IMR-90 (cell line): ENCODE measurements around the gene CIAO3.

Experiments
- CEBPB ChIP-seq: IDR thresholded peaks from 2 replicates; pipeline ENCODE4 v1.6.1; 2012; ENCODE audit warnings: low read depth, low read length, improper control_type of control experiment
- NFE2L2 ChIP-seq: fragments of 150-350 bp; IDR thresholded peaks from 2 replicates; pipeline ENCODE4 v1.6.1; 2016; ENCODE audit warnings: low read depth, mild to moderate bottlenecking, low read length
- POLR2A ChIP-seq: IDR thresholded peaks from 2 replicates; pipeline ENCODE4 v1.6.1; 2012; ENCODE audit warnings: mild to moderate bottlenecking, low read depth, low read length
- RFX5 ChIP-seq: IDR thresholded peaks from 2 replicates; pipeline ENCODE4 v1.8.0; 2012; ENCODE audit warnings: low read depth, mild to moderate bottlenecking, low read length, moderate library complexity
- TF ChIP-seq, protein P1 (sequence below): conservative IDR thresholded peaks from 2 replicates; pipeline ENCODE4 v1.5.1; 2012; ENCODE audit warnings: mild to moderate bottlenecking, low read depth, low read length, improper control_type of control experiment

DNA sequence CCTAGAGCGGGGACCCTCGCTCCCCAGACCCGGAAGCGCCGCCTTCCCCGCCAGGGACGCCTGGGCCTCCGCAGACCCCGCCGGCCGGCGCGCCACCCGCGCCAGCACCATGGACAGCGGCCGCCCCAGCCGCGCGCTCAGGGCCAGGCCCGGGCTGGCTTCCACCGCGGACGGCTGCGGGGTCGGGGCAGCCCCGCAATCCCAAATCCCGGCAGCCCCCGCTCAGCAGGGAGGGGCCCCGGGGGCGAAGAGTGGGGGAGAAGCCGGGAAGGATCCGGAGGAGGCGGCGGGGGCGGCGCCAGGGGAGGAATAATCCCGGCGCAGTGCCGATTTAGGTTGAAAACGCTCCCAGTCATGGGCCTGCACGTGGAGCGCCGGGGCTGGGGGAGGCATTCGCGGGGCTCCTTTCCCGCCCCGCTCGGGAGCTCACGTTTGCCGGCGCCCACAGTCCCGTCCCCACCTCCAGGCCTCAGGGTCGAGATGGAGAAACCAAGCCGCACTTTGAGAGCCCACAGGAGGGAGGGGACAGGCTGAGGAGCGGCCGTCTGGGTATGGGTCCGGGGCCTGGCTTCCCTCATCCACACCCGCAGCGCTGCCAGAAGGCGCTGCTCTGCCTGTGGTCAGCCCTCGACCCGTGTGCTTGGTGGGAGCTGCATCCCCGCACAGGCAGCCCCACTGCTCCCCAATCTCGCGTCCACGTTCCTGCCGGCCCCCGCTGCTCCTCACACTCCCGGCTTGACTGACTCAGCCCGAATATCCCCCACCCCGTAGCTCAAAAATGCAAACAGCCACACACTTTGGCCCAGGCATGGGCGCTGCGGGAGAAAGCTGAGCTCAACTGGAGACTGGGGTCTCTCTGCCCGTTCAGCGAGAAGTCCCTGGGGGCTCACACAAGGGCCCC lies 39.9 kb downstream of the CIAO3 start:
- no peak for TF ChIP-seq RFX5
- TF ChIP-seq, protein P1, sequence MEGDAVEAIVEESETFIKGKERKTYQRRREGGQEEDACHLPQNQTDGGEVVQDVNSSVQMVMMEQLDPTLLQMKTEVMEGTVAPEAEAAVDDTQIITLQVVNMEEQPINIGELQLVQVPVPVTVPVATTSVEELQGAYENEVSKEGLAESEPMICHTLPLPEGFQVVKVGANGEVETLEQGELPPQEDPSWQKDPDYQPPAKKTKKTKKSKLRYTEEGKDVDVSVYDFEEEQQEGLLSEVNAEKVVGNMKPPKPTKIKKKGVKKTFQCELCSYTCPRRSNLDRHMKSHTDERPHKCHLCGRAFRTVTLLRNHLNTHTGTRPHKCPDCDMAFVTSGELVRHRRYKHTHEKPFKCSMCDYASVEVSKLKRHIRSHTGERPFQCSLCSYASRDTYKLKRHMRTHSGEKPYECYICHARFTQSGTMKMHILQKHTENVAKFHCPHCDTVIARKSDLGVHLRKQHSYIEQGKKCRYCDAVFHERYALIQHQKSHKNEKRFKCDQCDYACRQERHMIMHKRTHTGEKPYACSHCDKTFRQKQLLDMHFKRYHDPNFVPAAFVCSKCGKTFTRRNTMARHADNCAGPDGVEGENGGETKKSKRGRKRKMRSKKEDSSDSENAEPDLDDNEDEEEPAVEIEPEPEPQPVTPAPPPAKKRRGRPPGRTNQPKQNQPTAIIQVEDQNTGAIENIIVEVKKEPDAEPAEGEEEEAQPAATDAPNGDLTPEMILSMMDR = no peak
- TF ChIP-seq NFE2L2 = no peak
- TF ChIP-seq POLR2A = no peak
- no peak for TF ChIP-seq CEBPB
